HCEC 1CT (cell line): Measurements from ENCODE around the gene TNPO3.
"Not testable (repeated sequence)": the region's sequence is repeated elsewhere in the genome, so short reads cannot be mapped to it uniquely, and the experiment has no call there.

Experiments used
- DNase-seq: peaks from one replicate; pipeline ENCODE4 v3.0.0-alpha.2; 2017

The TNPO3 gene

GRCh38 chr7:128918016-128918665, 136.8 kb downstream of the TNPO3 start:
- no peak for DNase-seq

- no peak for DNase-seq
These were observed 137.8 kb downstream of the TNPO3 start for GRCh38 chr7:128917122-128917521.

GRCh38 chr7:128916643-128916915, 138.3 kb downstream of the TNPO3 start:
- DNase-seq, result no peak

- no peak for DNase-seq
These were observed 138.9 kb downstream of the TNPO3 start for GRCh38 chr7:128915841-128916642.

GRCh38 chr7:128915271-128915819, 139.6 kb downstream of the TNPO3 start:
- no peak for DNase-seq

GRCh38 chr7:128914566-128915151, 140.3 kb downstream of the TNPO3 start:
- DNase-seq, result no peak

GRCh38 chr7:128913870-128914565, 140.9 kb downstream of the TNPO3 start:
- DNase-seq, result no peak

GRCh38 chr7:128912709-128913495, 142.0 kb downstream of the TNPO3 start:
- DNase-seq, result not testable (repeated sequence)

GRCh38 chr7:128912281-128912680, 142.6 kb downstream of the TNPO3 start:
- no peak for DNase-seq

- no peak for DNase-seq
These were observed 143.4 kb downstream of the TNPO3 start for GRCh38 chr7:128911423-128912031.

GRCh38 chr7:128910569-128910945, 144.4 kb downstream of the TNPO3 start, which contains the start of gene KCP:
Gene KCP, minus strand, starts transcription at chr7:128910709. Its CDS starts 33 bp downstream, at chr7:128910676.
- no peak for DNase-seq

- DNase-seq, result peak; percentile 28
These were observed 145.0 kb downstream of the TNPO3 start for GRCh38 chr7:128909625-128910568.

GRCh38 chr7:128908750-128909624, 145.9 kb downstream of the TNPO3 start:
- no peak for DNase-seq

GRCh38 chr7:128906766-128907559, 147.9 kb downstream of the TNPO3 start:
- no peak for DNase-seq

GRCh38 chr7:128906001-128906765, 148.7 kb downstream of the TNPO3 start:
- no peak for DNase-seq

GRCh38 chr7:128904381-128905197, 150.3 kb downstream of the TNPO3 start:
- peak; percentile 34 for DNase-seq
